ENCODE data around the gene ARL11. TPM values are rescaled to one million over a fixed set of nuclear protein-coding genes. Genes with fewer than 3 reads are reported as not detected.
"Not testable (repeated sequence)": the region's sequence is repeated elsewhere in the genome, so short reads cannot be mapped to it uniquely, and the experiment has no call there.

Gene ARL11
- total RNA-seq, 1 donor from 2014 or later, result not detected

GRCh38 chr13:49610176-49610575, 18.1 kb upstream of the ARL11 start:
- Histone ChIP-seq H3K36me3 (ENCODE audit: control insufficient read depth, insufficient read depth, low read length) (no peaks in the 10 kb centered on the region), H3K4me3 (ENCODE audit: low read depth, low read length) (no peak overlapping the region), H3K27me3 (ENCODE audit: control insufficient read depth, insufficient read depth, low read length) (no peaks in the 10 kb centered on the region)
- DNase-seq (ENCODE audit: low read depth), result no peak
- no peak for TF ChIP-seq CTCF (IDR thresholded peaks at IDR 0.05; ENCODE audit: insufficient read depth, low read length, poor library complexity, severe bottlenecking)

- DNase-seq (ENCODE audit: low read depth); H3K36me3 ChIP-seq (ENCODE audit: control insufficient read depth, insufficient read depth, low read length); H3K4me3 ChIP-seq (ENCODE audit: low read depth, low read length); H3K27me3 ChIP-seq (ENCODE audit: control insufficient read depth, insufficient read depth, low read length): not testable (repeated sequence)
Observed at GRCh38 chr13:49612042-49612441, 16.3 kb upstream of the ARL11 start.

GRCh38 chr13:49615836-49616675, 12.3 kb upstream of the ARL11 start:
- no peak for DNase-seq (ENCODE audit: low read depth)
- no peak overlapping the region for H3K4me3 ChIP-seq (ENCODE audit: low read depth, low read length)
- no peaks in the 10 kb centered on the region for H3K36me3 ChIP-seq (ENCODE audit: control insufficient read depth, insufficient read depth, low read length)
- TF ChIP-seq CTCF (IDR thresholded peaks at IDR 0.05; ENCODE audit: insufficient read depth, low read length, poor library complexity, severe bottlenecking), result no peak
- no peaks in the 10 kb centered on the region for H3K27me3 ChIP-seq (ENCODE audit: control insufficient read depth, insufficient read depth, low read length)

GRCh38 chr13:49616676-49617065, 11.6 kb upstream of the ARL11 start:
- H3K4me3 ChIP-seq (ENCODE audit: low read depth, low read length), result no peak overlapping the region
- H3K27me3 ChIP-seq (ENCODE audit: control insufficient read depth, insufficient read depth, low read length), result no peaks in the 10 kb centered on the region
- DNase-seq (ENCODE audit: low read depth), result no peak
- TF ChIP-seq CTCF (IDR thresholded peaks at IDR 0.05; ENCODE audit: insufficient read depth, low read length, poor library complexity, severe bottlenecking), result no peak
- no peaks in the 10 kb centered on the region for H3K36me3 ChIP-seq (ENCODE audit: control insufficient read depth, insufficient read depth, low read length)

GRCh38 chr13:49620170-49620621, 8.1 kb upstream of the ARL11 start:
- no peaks in the 10 kb centered on the region for H3K27me3 ChIP-seq (ENCODE audit: control insufficient read depth, insufficient read depth, low read length)
- H3K36me3 ChIP-seq (ENCODE audit: control insufficient read depth, insufficient read depth, low read length), result no peaks in the 10 kb centered on the region
- TF ChIP-seq CTCF (IDR thresholded peaks at IDR 0.05; ENCODE audit: insufficient read depth, low read length, poor library complexity, severe bottlenecking), result no peak
- no peak overlapping the region for H3K4me3 ChIP-seq (ENCODE audit: low read depth, low read length)
- no peak for DNase-seq (ENCODE audit: low read depth)

GRCh38 chr13:49622174-49622946, 5.9 kb upstream of the ARL11 start:
- Histone ChIP-seq H3K27me3 (ENCODE audit: control insufficient read depth, insufficient read depth, low read length) (no peaks in the 10 kb centered on the region), H3K36me3 (ENCODE audit: control insufficient read depth, insufficient read depth, low read length) (no peaks in the 10 kb centered on the region), H3K4me3 (ENCODE audit: low read depth, low read length) (no peak overlapping the region)
- TF ChIP-seq CTCF (IDR thresholded peaks at IDR 0.05; ENCODE audit: insufficient read depth, low read length, poor library complexity, severe bottlenecking), result no peak
- no peak for DNase-seq (ENCODE audit: low read depth)

Measured in kidney epithelial cell (primary cell).